Mononuclear cell (primary cell): ENCODE results near the gene GAS2. TPM values are rescaled to one million over a fixed set of nuclear protein-coding genes. Genes with fewer than 3 reads are reported as not detected.

Experiments
- H3K27me3 ChIP-seq: 2 replicates; pipeline ENCODE4 v1.6.0; 2011; ENCODE audit warnings: low read length, control low read depth; ENCODE audit not compliant: insufficient read depth
- H3K4me1 ChIP-seq: 2 replicates; pipeline ENCODE4 v1.5.1; 2011; ENCODE audit warnings: mild to moderate bottlenecking, low read length, control low read depth; ENCODE audit not compliant: insufficient read depth
- H3K4me3 ChIP-seq: 2 replicates; pipeline ENCODE4 v1.5.1; 2011; ENCODE audit warnings: mild to moderate bottlenecking, low read length, moderate library complexity
- H3K9me3 ChIP-seq: 2 replicates; pipeline ENCODE4 v1.5.1; 2011; ENCODE audit warnings: low read depth, mild to moderate bottlenecking, control low read depth, low read length
- total RNA-seq: library from RNA; depleted of rRNA; stranded (reverse); fragments of >200 nt; gene quantifications from one replicate; pipeline ENCODE4 v1.2.3, GENCODE V29; 2012

Gene GAS2
- total RNA-seq, 1 donor, result 1.2 TPM

DNA sequence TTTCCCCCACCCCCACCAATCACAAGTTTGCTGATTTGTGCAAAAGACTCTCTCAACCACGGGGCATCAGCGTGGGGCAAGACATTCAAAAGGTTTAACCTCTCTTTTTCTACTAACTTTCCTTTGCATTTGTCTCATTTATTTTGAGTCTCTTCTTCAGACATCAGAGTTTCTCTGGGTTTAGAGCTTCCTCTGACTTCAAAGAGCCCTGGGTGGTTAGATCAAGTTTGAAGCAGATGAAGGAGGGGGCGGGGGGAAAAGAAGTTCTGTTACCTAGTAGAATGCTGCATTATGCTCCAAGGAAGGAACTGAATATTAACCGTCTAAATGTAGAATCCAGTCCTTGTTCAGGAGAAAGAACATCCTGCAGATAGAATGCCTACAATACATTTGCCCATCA is 24.5 kb downstream of the GAS2 start:
- H3K27me3 ChIP-seq, result no peaks in the 10 kb centered on the region

GRCh38 chr11:22699388-22699787 is 33.0 kb downstream of the GAS2 start:
- H3K4me3 ChIP-seq, result no peak overlapping the region
- no peaks in the 10 kb centered on the region for H3K4me1 ChIP-seq
- no peaks in the 10 kb centered on the region for H3K27me3 ChIP-seq
- H3K9me3 ChIP-seq, result no peaks in the 10 kb centered on the region

More for the DNA sequence above, 24.5 kb downstream of the GAS2 start:
- Histone ChIP-seq H3K4me3 (no peak overlapping the region), H3K9me3 (no peaks in the 10 kb centered on the region), H3K4me1 (no peaks in the 10 kb centered on the region)

DNA sequence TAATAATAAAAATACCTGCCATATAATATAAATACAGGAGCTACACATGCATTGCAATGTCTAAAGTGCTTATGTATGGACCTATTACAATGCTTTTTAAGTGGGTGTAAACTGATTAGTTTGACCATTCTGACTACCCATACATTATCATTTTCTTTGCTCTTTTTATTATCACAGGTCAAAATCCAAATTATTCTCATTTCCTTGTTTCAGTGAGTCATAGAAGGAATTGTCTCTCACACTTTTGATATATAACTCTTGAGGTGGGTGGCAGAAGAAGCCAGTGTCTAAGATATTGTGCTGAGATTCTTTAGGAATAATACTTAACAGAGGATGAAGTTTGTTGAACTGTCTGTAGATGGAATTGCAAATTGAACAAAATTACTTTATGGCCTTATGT is 35.6 kb downstream of the GAS2 start:
- Histone ChIP-seq H3K9me3 (no peaks in the 10 kb centered on the region), H3K4me3 (no peak overlapping the region), H3K4me1 (no peaks in the 10 kb centered on the region), H3K27me3 (no peaks in the 10 kb centered on the region)

- Histone ChIP-seq H3K4me3 (no peak overlapping the region), H3K27me3 (no peaks in the 10 kb centered on the region), H3K9me3 (no peaks in the 10 kb centered on the region), H3K4me1 (no peaks in the 10 kb centered on the region)
Measured at GRCh38 chr11:22703040-22703439, 36.6 kb downstream of the GAS2 start.

DNA sequence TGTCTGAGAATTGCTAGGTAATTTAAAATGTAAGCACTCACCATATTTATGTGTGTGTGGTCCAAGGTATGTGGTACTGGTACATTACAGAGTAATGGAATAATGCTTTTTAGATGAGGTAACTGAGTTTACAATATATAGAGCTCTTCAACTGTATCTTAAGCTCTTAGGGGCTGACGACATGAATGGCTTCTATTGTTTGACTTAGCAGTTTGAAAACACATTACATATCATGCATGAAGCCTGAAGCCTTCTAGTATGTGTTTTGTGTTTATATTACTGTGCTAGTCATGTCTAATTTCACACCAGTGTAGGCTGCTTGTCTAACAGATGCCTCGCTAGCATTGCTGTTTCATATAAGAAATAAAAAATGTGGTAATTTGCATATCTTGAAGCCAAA is 37.2 kb downstream of the GAS2 start:
- Histone ChIP-seq H3K27me3 (no peaks in the 10 kb centered on the region), H3K9me3 (no peaks in the 10 kb centered on the region), H3K4me1 (no peaks in the 10 kb centered on the region), H3K4me3 (no peak overlapping the region)

- Histone ChIP-seq H3K4me1 (no peaks in the 10 kb centered on the region), H3K9me3 (no peaks in the 10 kb centered on the region), H3K27me3 (no peaks in the 10 kb centered on the region), H3K4me3 (no peak overlapping the region)
Measured at GRCh38 chr11:22707119-22707899, 40.9 kb downstream of the GAS2 start.

DNA sequence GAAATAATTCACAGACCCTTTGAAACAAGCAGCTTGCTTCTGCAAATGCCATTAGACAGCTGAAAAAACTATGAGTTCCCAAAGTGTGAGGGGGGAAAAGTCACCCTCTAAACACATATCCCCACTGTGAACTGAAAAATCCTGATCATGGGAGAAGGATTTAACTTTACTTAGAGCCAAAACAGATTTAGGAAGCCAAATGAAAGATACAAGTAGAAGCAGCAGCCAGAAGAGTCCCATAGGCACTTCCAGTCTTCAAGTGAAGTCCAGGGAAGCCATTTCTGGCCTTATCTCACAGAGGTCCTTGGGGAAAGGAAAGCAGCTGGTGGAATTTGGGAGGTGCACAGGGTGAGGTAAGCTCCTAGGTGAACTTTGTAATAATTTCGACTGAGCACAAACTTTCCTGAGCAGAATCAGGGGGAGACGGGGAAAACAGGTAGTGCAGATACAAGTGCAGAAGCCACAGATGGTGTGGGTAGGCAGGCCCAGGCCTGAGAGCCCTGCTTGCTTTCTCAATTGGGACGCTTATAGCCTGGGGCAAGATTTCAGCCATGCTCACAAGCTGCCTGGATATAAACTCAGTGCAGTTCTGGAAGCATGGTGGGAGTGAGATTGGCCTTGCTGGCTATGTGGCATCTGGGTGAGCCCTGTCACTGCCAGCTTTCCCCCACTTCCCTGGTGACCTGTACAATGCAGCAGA is 44.8 kb downstream of the GAS2 start:
- Histone ChIP-seq H3K4me3 (no peak overlapping the region), H3K9me3 (no peaks in the 10 kb centered on the region), H3K4me1 (no peaks in the 10 kb centered on the region), H3K27me3 (no peaks in the 10 kb centered on the region)

DNA sequence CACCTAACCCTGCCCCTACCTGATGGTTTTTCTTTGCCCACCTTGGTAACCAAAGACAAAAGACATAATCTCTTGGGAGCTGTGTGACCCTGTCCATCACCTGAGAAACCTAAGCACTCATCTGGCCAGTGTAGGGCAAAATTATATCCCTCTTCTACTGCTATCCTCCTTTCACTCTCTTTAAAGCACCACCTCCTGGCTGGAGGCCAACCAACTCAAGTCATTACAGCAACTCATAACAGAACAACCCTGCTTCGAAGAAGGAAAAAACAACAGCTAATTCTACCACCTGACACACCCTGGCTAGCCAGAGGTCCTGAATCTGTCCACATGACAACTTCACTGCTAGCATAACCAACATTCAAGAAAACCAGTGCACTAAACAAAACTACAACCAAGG is 45.5 kb downstream of the GAS2 start:
- no peaks in the 10 kb centered on the region for H3K27me3 ChIP-seq
- H3K4me1 ChIP-seq, result no peaks in the 10 kb centered on the region
- no peaks in the 10 kb centered on the region for H3K9me3 ChIP-seq
- H3K4me3 ChIP-seq, result no peak overlapping the region

GRCh38 chr11:22713336-22713735 is 46.9 kb downstream of the GAS2 start:
- Histone ChIP-seq H3K4me1 (no peaks in the 10 kb centered on the region), H3K27me3 (no peaks in the 10 kb centered on the region), H3K4me3 (no peak overlapping the region), H3K9me3 (no peaks in the 10 kb centered on the region)

GRCh38 chr11:22715971-22716370 is 49.6 kb downstream of the GAS2 start:
- Histone ChIP-seq H3K9me3 (no peaks in the 10 kb centered on the region), H3K27me3 (no peaks in the 10 kb centered on the region), H3K4me1 (no peaks in the 10 kb centered on the region), H3K4me3 (no peak overlapping the region)

DNA sequence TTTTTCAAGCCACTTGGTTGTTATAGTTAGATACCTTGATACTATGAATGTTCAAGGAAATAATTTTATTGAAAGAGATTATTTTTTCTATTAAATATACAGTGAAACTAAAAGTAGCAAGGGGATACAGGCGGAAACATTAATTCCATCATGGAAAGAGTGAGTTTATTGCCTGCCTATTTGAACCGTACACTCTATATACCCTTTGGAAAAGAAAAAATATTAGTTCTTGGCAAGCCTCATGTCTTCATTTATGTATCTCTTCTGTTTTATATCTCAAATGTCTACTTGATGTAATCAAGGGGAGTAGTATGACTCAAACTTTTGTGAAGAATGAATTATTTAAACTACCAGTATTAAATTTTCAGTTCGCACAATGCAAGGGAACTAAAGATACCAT is 54.0 kb downstream of the GAS2 start:
- Histone ChIP-seq H3K4me1 (no peaks in the 10 kb centered on the region), H3K9me3 (no peaks in the 10 kb centered on the region), H3K4me3 (no peak overlapping the region), H3K27me3 (peaks cover 4% of the 10 kb centered on the region)

DNA sequence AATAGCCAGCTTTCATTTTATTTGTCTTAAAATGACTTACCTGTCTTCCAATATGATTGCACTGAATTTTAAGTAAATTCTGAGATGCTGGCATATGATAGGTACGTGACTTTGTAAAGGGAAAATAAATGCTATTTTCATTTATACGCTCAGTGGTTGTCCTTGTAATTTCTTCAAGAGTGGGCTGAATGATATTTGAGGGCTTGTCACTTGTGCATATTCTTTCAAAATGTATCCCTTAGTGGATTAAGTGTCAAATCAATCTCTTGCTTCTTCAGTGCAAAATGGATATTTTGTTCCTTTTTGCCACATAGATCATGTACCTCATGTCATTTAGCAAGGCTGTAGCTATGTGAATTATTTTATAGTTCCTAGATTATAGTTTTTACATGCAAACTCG is 56.9 kb downstream of the GAS2 start:
- Histone ChIP-seq H3K4me3 (no peak overlapping the region), H3K27me3 (peaks cover 4% of the 10 kb centered on the region), H3K4me1 (no peaks in the 10 kb centered on the region), H3K9me3 (no peaks in the 10 kb centered on the region)

DNA sequence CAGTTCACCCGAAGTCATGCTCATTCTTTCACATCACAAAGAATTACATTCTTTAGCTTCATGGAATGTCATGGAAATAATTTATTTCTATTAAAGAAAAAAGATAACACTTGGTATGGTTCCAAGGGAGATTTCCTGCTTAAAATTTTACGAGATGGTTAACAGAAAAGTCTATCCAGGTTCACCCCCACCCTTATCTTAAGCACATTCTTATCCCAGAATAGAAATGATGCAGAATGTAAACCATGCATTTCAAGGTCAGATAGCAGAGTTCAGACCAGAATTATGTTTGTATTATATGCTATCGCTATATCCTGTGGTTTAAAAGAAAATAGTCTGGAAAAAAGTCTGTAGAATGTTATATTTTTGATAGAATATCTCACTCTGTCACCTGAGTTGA is 58.7 kb downstream of the GAS2 start:
- H3K27me3 ChIP-seq, result peaks cover 4% of the 10 kb centered on the region
- no peaks in the 10 kb centered on the region for H3K4me1 ChIP-seq
- no peak overlapping the region for H3K4me3 ChIP-seq
- no peaks in the 10 kb centered on the region for H3K9me3 ChIP-seq

- no peaks in the 10 kb centered on the region for H3K4me1 ChIP-seq
- no peaks in the 10 kb centered on the region for H3K9me3 ChIP-seq
- H3K4me3 ChIP-seq, result no peak overlapping the region
- no peaks in the 10 kb centered on the region for H3K27me3 ChIP-seq
Measured at GRCh38 chr11:22728600-22729389, 62.4 kb downstream of the GAS2 start.

GRCh38 chr11:22730319-22730718 is 63.9 kb downstream of the GAS2 start:
- no peaks in the 10 kb centered on the region for H3K9me3 ChIP-seq
- H3K4me3 ChIP-seq, result no peak overlapping the region
- no peaks in the 10 kb centered on the region for H3K4me1 ChIP-seq
- no peaks in the 10 kb centered on the region for H3K27me3 ChIP-seq
